Panc1 (cell line): ENCODE measurements around the gene ADIPOR1. TPM values are rescaled to one million over a fixed set of nuclear protein-coding genes. Genes with fewer than 3 reads are reported as not detected.

Source experiments
- ATAC-seq: fragments of 200-7000 bp; cut with Tn5 transposase; 2 replicates; pipeline ENCODE4 v1.9.1; 2020; ENCODE audit warnings: mild to moderate bottlenecking, moderate library complexity
- BruUV-seq: library from RNA; stranded (reverse); fragments of 400-500 nt; replicated peaks from 2 replicates; lab custom pipeline; 2021; lab: Mats Ljungman, UMichigan
- CTCF ChIA-PET: fragments of 300-600 bp; sonication (Branson Sonifier 250); formaldehyde crosslinking; loops from one replicate; lab custom pipeline; 2022; ENCODE audit warnings: antibody characterized with exemption; lab: Charles Lee
- POLR2A ChIA-PET: fragments of 300-600 bp; sonication (Branson Sonifier 250); formaldehyde crosslinking; loops from one replicate; lab custom pipeline; 2022; ENCODE audit warnings: antibody characterized with exemption; lab: Charles Lee
- DNase-seq: peaks from one replicate; pipeline ENCODE4 v3.0.0-alpha.2; 2010; ENCODE audit warnings: low read depth, low spot score
- H3K27ac ChIP-seq: 2 replicates; pipeline ENCODE4 v1.5.1; 2011; ENCODE audit warnings: mild to moderate bottlenecking, low read length, inconsistent platforms
- H3K27me3 ChIP-seq: fragments of 200-500 bp; sonication (Bioruptor generic); 2 replicates; pipeline ENCODE4 v1.6.0; 2014; ENCODE audit warnings: low read length, inconsistent platforms; ENCODE audit not compliant: control insufficient read depth, insufficient read depth
- H3K36me3 ChIP-seq: fragments of 200-500 bp; sonication (Bioruptor generic); 2 replicates; pipeline ENCODE4 v1.5.1; 2014; ENCODE audit warnings: inconsistent platforms, mild to moderate bottlenecking, low read length, moderate library complexity; ENCODE audit not compliant: control insufficient read depth, insufficient read depth
- H3K4me1 ChIP-seq: 2 replicates; pipeline ENCODE4 v1.5.1; 2011; ENCODE audit warnings: inconsistent platforms, mild to moderate bottlenecking, low read length, moderate library complexity; ENCODE audit not compliant: control insufficient read depth, insufficient read depth
- H3K4me3 ChIP-seq, 2 experiments: 2 replicates each; pipeline ENCODE4 v1.5.1; 2011 to 2012; ENCODE audit warnings: low read depth in 2 of 2, low read length in 2 of 2, mild to moderate bottlenecking in 2 of 2, inconsistent platforms in 1 of 2, moderate library complexity in 1 of 2
- H3K9me3 ChIP-seq: fragments of 200-500 bp; sonication (Bioruptor generic); 2 replicates; pipeline ENCODE4 v1.5.1; 2014; ENCODE audit warnings: low read depth, mild to moderate bottlenecking, inconsistent platforms, low read length, moderate library complexity; ENCODE audit not compliant: control insufficient read depth, insufficient read depth
- CTCF ChIP-seq: fragments of 450-650 bp; IDR thresholded peaks from 2 replicates; pipeline ENCODE4 v1.5.1; 2017; ENCODE audit warnings: mild to moderate bottlenecking
- POLR2AphosphoS5 ChIP-seq: IDR thresholded peaks from 2 replicates; pipeline ENCODE4 v1.6.1; 2012; ENCODE audit warnings: mild to moderate bottlenecking, low read depth, low read length, moderate library complexity
- REST ChIP-seq, 2 experiments: IDR thresholded peaks; 2 replicates each; pipeline ENCODE4 v1.6.1; 2011 to 2012; ENCODE audit warnings: low read depth in 2 of 2, control low read depth in 1 of 2, low read length in 1 of 2, mild to moderate bottlenecking in 1 of 2, moderate library complexity in 1 of 2; ENCODE audit not compliant: insufficient read depth in 1 of 2
- SIN3A ChIP-seq: IDR thresholded peaks from 2 replicates; pipeline ENCODE4 v1.6.1; 2012; ENCODE audit warnings: low read depth, mild to moderate bottlenecking, low read length, moderate library complexity, borderline replicate concordance; ENCODE audit not compliant: insufficient read depth
- TCF7L2 ChIP-seq: IDR thresholded peaks from 2 replicates; pipeline ENCODE4 v1.6.1; 2011; ENCODE audit warnings: mild to moderate bottlenecking, low read depth, low read length, inconsistent platforms
- in situ Hi-C: cut with HindIII; loops from 2 replicates; pipeline ENCODE4 v1.10.0; 2016; ENCODE audit warnings: low sequenced_read_pairs, low pct_unique_long_range_greater_than_20kb
- intact Hi-C: fragments of 100-400 bp; cut with micrococcal nuclease; formaldehyde crosslinking; loops from one replicate; pipeline ENCODE4 v1.10.0; 2022; ENCODE audit not compliant: unreplicated experiment
- total RNA-seq: library from RNA; stranded (reverse); gene quantifications from one replicate; pipeline ENCODE4 v1.2.1, GENCODE V29; 2021; ENCODE audit not compliant: unreplicated experiment

Gene ADIPOR1
- total RNA-seq, 1 experiment from 2014 or later, result 78.2 TPM

GRCh38 chr1:202942426-202942825 lies 15.7 kb downstream of the ADIPOR1 start:
- DNase-seq (no peak), ATAC-seq (no peak)
- POLR2A ChIA-PET, result interaction anchor here (0.7 to 1.2 kb wide), 2 partner anchors 45 to 54 kb away, joined by 3 to 16 read pairs; no protein-coding TSS in a partner anchor
- CTCF ChIA-PET, result no interaction called here
- H3K27ac ChIP-seq, result no peak overlapping the region
- H3K4me3 ChIP-seq, result no peak overlapping the region
- peaks cover 20% of the 10 kb centered on the region for H3K36me3 ChIP-seq
- no peaks in the 10 kb centered on the region for H3K9me3 ChIP-seq
- no peaks in the 10 kb centered on the region for H3K27me3 ChIP-seq
- H3K4me1 ChIP-seq, result no peaks in the 10 kb centered on the region
- no peak for TF ChIP-seq POLR2AphosphoS5
- no peak for TF ChIP-seq CTCF
- TF ChIP-seq SIN3A, result no peak
- no peak for TF ChIP-seq REST (IDR thresholded peaks at IDR 0.05; ENCODE audit: insufficient read depth in 1 of 2, low read depth in 2 of 2, low read length in 1 of 2)
- no peak for TF ChIP-seq TCF7L2
- intact Hi-C loops, result no loop called here
- no TSS peak for BruUV-seq
- in situ Hi-C loops, result no loop called here

GRCh38 chr1:202941372-202941771 lies 16.7 kb downstream of the ADIPOR1 start:
- DNase-seq (no peak), ATAC-seq (no peak)
- H3K4me3 ChIP-seq, result no peak overlapping the region
- BruUV-seq, result no TSS peak
- H3K4me1 ChIP-seq, result no peaks in the 10 kb centered on the region
- ChIA-PET POLR2A (no interaction called here), CTCF (no interaction called here)
- TF ChIP-seq POLR2AphosphoS5, result no peak
- TF ChIP-seq SIN3A, result no peak
- no peak for TF ChIP-seq REST (IDR thresholded peaks at IDR 0.05; ENCODE audit: insufficient read depth in 1 of 2, low read depth in 2 of 2, low read length in 1 of 2)
- TF ChIP-seq CTCF, result no peak
- TF ChIP-seq TCF7L2, result no peak
- H3K36me3 ChIP-seq, result peaks cover 20% of the 10 kb centered on the region
- intact Hi-C loops, result no loop called here
- in situ Hi-C loops, result no loop called here
- no peaks in the 10 kb centered on the region for H3K27me3 ChIP-seq
- no peaks in the 10 kb centered on the region for H3K9me3 ChIP-seq
- no peak overlapping the region for H3K27ac ChIP-seq
